HG03342 (cell line): Measurements from ENCODE around the gene SLC12A8.

Experiments used
- ATAC-seq: cut with Tn5 transposase; IDR thresholded peaks from one replicate; pipeline ENCODE4 v1.9.1; 2021; ENCODE audit warnings: mild to moderate bottlenecking, moderate library complexity; ENCODE audit not compliant: unreplicated experiment

Gene SLC12A8

GRCh38 chr3:125157183-125157582 lies 55.4 kb downstream of the SLC12A8 start:
- ATAC-seq: no peak

GRCh38 chr3:125156456-125156855 lies 56.1 kb downstream of the SLC12A8 start:
- no peak for ATAC-seq

- ATAC-seq: no peak
Observed at GRCh38 chr3:125154800-125155269, 57.7 kb downstream of the SLC12A8 start.

GRCh38 chr3:125154110-125154509 lies 58.4 kb downstream of the SLC12A8 start:
- no peak for ATAC-seq

- ATAC-seq: no peak
Observed at GRCh38 chr3:125152951-125153350, 59.6 kb downstream of the SLC12A8 start.

- ATAC-seq: no peak
Observed at GRCh38 chr3:125151916-125152315, 60.6 kb downstream of the SLC12A8 start.

GRCh38 chr3:125151442-125151817 lies 61.1 kb downstream of the SLC12A8 start:
- ATAC-seq: no peak

GRCh38 chr3:125150525-125151441 lies 61.8 kb downstream of the SLC12A8 start:
- no peak for ATAC-seq

GRCh38 chr3:125149462-125149861 lies 63.1 kb downstream of the SLC12A8 start:
- no peak for ATAC-seq

- no peak for ATAC-seq
Observed at GRCh38 chr3:125148836-125149235, 63.7 kb downstream of the SLC12A8 start.

GRCh38 chr3:125148016-125148812 lies 64.3 kb downstream of the SLC12A8 start:
- ATAC-seq: no peak

- ATAC-seq: no peak
Observed at GRCh38 chr3:125147491-125147820, 65.1 kb downstream of the SLC12A8 start.

- no peak for ATAC-seq
Observed at GRCh38 chr3:125146626-125147490, 65.7 kb downstream of the SLC12A8 start.

GRCh38 chr3:125145751-125146475 lies 66.6 kb downstream of the SLC12A8 start:
- no peak for ATAC-seq

- no peak for ATAC-seq
Observed at GRCh38 chr3:125144653-125145314, 67.8 kb downstream of the SLC12A8 start.

GRCh38 chr3:125143982-125144652 lies 68.4 kb downstream of the SLC12A8 start:
- ATAC-seq: no peak

- ATAC-seq: no peak
Observed at GRCh38 chr3:125143538-125143937, 69.0 kb downstream of the SLC12A8 start.

GRCh38 chr3:125142940-125143339 lies 69.6 kb downstream of the SLC12A8 start:
- ATAC-seq: no peak

- ATAC-seq: no peak
Observed at GRCh38 chr3:125142420-125142778, 70.1 kb downstream of the SLC12A8 start.
